NT2/D1 (cell line): Measurements from ENCODE around the gene METTL21C.

Experiments used
- SUZ12 ChIP-seq: IDR thresholded peaks from 2 replicates; pipeline ENCODE4 v1.6.1; 2011; ENCODE audit not compliant: insufficient read length, insufficient read depth; ENCODE audit errors: extremely low read depth
- YY1 ChIP-seq: IDR thresholded peaks from 2 replicates; pipeline ENCODE4 v1.6.1; 2011; ENCODE audit not compliant: insufficient read length, insufficient read depth

GRCh38 chr13:102707467-102707866, 12.6 kb upstream of the METTL21C start:
- TF ChIP-seq YY1 (no peak), SUZ12 (no peak)
